Transverse colon (tissue), 4 donors: Measurements from ENCODE around the gene IGSF9.

Experiments used
- CTCF ChIP-seq, 5 experiments: fragments of 200-600 bp in 3 of 5; fragments of 450-650 bp in 2 of 5; sonication (generic) in 3 of 5; IDR thresholded peaks; 1 replicate in 2 of 5; 2 replicates in 3 of 5; pipeline ENCODE4 v1.5.1; 2016 to 2017; ENCODE audit warnings: antibody characterized with exemption in 5 of 5, inconsistent platforms in 3 of 5, mild to moderate bottlenecking in 2 of 5, moderate library complexity in 1 of 5
- POLR2A ChIP-seq: fragments of 450-650 bp; IDR thresholded peaks from one replicate; pipeline ENCODE4 v1.6.1; 2016; ENCODE audit warnings: antibody characterized with exemption, mild to moderate bottlenecking, moderate library complexity
- POLR2AphosphoS5 ChIP-seq, 3 donors: sonication (generic); formaldehyde crosslinking; IDR thresholded peaks; one replicate each; pipeline ENCODE4 v1.6.1; 2016; ENCODE audit warnings: antibody characterized with exemption in 3 of 3

DNA sequence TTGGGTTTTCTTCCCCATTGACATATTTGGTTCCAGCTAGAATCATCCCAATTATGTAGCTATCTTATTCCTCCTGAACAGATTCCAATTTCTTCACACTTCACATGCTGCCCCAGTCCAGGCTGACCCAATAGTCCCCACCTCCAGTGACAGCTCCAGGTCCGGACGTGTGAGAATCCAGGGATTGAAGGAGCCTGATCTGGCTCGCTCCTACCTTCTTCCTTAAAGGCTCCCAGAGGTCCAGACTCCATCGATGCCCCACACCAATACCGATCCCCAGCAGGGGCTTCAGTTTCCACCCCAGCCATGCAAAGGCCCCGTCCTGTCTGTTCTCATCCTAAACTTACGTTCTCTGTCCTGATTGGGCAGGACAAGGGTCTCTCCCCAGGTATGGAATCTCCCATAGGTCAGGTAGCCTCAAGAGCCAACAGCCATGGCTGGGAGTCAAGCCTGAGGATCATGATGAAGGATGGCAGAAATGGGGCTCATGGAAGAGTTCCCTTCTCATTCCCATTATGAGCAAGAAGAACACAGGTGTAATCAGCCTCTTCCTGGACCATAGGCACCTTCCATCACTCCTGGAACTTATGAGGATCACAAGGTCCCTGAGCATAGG, 29.0 kb upstream of the IGSF9 start:
- TF ChIP-seq CTCF (IDR thresholded peaks at IDR 0.05) = no peak
- TF ChIP-seq POLR2AphosphoS5 (IDR thresholded peaks at IDR 0.05) = no peak
- no peak for TF ChIP-seq POLR2A
